NOMO-1 (cell line): ENCODE measurements around the gene ACP6.
A peak's percentile ranks its signal among the peaks of the same experiment; 100 is the strongest.
"Not testable (repeated sequence)": the region's sequence is repeated elsewhere in the genome, so short reads cannot be mapped to it uniquely, and the experiment has no call there.

ENCODE experiments used
- DNase-seq, 2 experiments: peaks; one replicate each; lab custom pipeline; 2025; ENCODE audit not compliant: unreplicated experiment in 2 of 2; lab: John Stamatoyannopoulos, UW

The ACP6 gene

GRCh38 chr1:147624529-147624928, 45.8 kb downstream of the ACP6 start:
- DNase-seq, result no peak

GRCh38 chr1:147624011-147624410, 46.3 kb downstream of the ACP6 start:
- DNase-seq, result no peak

GRCh38 chr1:147622731-147623130, 47.6 kb downstream of the ACP6 start:
- no peak for DNase-seq

- DNase-seq, result no peak
Observed at GRCh38 chr1:147620543-147620942, 49.8 kb downstream of the ACP6 start.

GRCh38 chr1:147619741-147620140, 50.6 kb downstream of the ACP6 start:
- DNase-seq, result no peak

GRCh38 chr1:147618771-147619170, 51.6 kb downstream of the ACP6 start:
- DNase-seq, result no peak

- no peak for DNase-seq
Observed at GRCh38 chr1:147618077-147618569, 52.2 kb downstream of the ACP6 start.

- DNase-seq, result not testable (repeated sequence)
Observed at GRCh38 chr1:147614966-147615365, 55.4 kb downstream of the ACP6 start.

- no peak for DNase-seq
Observed at GRCh38 chr1:147613506-147613905, 56.8 kb downstream of the ACP6 start.

- DNase-seq, result no peak
Observed at GRCh38 chr1:147612366-147612765, 58.0 kb downstream of the ACP6 start.

GRCh38 chr1:147611586-147611985, 58.7 kb downstream of the ACP6 start:
- DNase-seq, result no peak

- no peak for DNase-seq
Observed at GRCh38 chr1:147611021-147611426, 59.3 kb downstream of the ACP6 start.

- DNase-seq, result no peak
Observed at GRCh38 chr1:147609358-147609757, 61.0 kb downstream of the ACP6 start.

GRCh38 chr1:147608596-147608995, 61.7 kb downstream of the ACP6 start:
- no peak for DNase-seq

- no peak for DNase-seq
Observed at GRCh38 chr1:147605591-147605990, 64.7 kb downstream of the ACP6 start.

- no peak for DNase-seq
Observed at GRCh38 chr1:147603986-147604385, 66.3 kb downstream of the ACP6 start.

- DNase-seq, result no peak
Observed at GRCh38 chr1:147600119-147601111, 69.9 kb downstream of the ACP6 start.

- DNase-seq, result peak; percentile 94 to 97
Observed at GRCh38 chr1:147599362-147600118, 70.8 kb downstream of the ACP6 start.

GRCh38 chr1:147598621-147599361, 71.5 kb downstream of the ACP6 start:
- DNase-seq, result no peak

- no peak for DNase-seq
Observed at GRCh38 chr1:147597010-147597409, 73.3 kb downstream of the ACP6 start.
